Mammary epithelial cell (primary cell): ENCODE data around the gene IFITM5.

Experiments used
- CTCF ChIP-seq, 2 donors: IDR thresholded peaks in 1 of 2; conservative IDR thresholded peaks in 1 of 2; 2 replicates each; pipeline ENCODE4 v1.5.1; 2011 to 2012; ENCODE audit warnings: inconsistent platforms in 2 of 2, low read length in 2 of 2, mild to moderate bottlenecking in 2 of 2, control low read depth in 1 of 2, low read depth in 1 of 2; ENCODE audit not compliant: insufficient read depth in 1 of 2; ENCODE audit errors: extremely low read depth in 1 of 2
- EZH2 ChIP-seq: IDR thresholded peaks from 2 replicates; pipeline ENCODE4 v1.6.1; 2012; ENCODE audit warnings: low read length, inconsistent platforms, borderline replicate concordance

- no peak for TF ChIP-seq CTCF (conservative IDR thresholded peaks at IDR 0.05 in 1 of 2, IDR thresholded peaks at IDR 0.05 in 1 of 2; ENCODE audit: extremely low read depth in 1 of 2, insufficient read depth in 1 of 2, low read depth in 1 of 2, low read length in 2 of 2)
- no peak for TF ChIP-seq EZH2
These were observed 32.5 kb downstream of the IFITM5 start for GRCh38 chr11:266676-267439.
